Smooth muscle cell of the brain vasculature (primary cell): ENCODE results near the gene MIGA2.
"Not testable (repeated sequence)": the region's sequence is repeated elsewhere in the genome, so short reads cannot be mapped to it uniquely, and the experiment has no call there.

Source experiments
- DNase-seq: peaks from one replicate; pipeline ENCODE4 v3.0.0-alpha.2; 2012; ENCODE audit warnings: low read depth, low spot score

Gene MIGA2

DNA sequence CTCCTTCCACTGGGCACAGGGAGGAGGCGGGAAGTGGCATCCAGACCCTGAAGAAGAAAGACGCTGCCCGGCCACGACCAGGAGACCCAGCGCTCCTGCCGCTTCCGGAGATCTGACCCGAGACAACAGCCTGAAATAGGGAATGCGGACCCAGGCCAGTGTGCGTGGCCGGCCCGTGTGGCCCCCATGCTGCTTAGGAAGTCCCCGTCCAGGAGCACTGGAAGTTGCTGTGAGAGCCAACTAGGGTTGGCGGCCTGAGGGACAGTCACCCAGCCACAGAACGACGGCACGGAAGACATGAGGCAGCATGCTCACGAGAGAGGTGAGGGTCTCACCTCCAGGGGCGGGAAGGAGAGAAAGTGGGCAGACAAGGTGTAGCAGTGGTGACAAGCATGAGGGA lies 25.3 kb upstream of the MIGA2 start:
- DNase-seq, result no peak

DNA sequence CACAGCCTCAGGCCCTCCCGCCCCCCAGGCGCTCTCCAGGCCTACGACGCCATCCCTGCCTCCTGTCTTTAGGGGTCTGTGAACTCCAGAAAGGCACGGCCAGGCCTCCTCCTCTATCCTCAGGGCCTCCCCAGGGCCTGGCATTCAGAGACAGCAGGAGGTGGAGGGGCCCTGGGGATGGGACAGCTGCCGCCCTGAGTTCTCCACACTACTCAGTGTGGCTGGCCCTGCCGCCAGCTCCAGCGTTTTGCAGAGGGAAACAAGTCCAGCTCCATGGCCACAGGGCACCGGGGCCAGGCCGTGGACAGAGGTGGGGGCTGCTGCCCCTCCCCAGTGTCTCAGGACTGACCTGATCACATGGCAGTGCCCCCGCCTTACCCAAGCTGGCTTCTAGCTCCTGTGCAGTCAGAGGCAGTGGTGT lies 24.7 kb upstream of the MIGA2 start:
- DNase-seq, result no peak

DNA sequence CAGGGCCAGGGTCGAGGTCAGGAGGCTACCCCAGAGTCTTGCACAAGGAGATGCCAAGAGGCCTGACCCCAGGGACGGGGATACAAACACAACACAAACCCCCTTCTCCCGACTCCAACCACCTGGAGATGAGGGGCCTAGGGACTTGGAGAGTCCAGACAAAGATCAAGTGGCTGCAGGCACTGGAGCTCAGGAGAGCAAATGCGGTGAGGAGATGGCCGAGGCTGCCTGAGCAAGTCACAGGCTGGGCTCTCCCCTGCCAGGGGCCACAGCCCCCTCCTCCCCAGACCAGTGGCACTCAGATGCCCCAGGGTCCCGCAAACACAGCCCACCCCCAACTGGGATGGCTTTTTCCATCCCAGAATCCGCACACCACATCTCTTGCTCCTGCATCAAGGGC lies 24.1 kb upstream of the MIGA2 start:
- no peak for DNase-seq

DNA sequence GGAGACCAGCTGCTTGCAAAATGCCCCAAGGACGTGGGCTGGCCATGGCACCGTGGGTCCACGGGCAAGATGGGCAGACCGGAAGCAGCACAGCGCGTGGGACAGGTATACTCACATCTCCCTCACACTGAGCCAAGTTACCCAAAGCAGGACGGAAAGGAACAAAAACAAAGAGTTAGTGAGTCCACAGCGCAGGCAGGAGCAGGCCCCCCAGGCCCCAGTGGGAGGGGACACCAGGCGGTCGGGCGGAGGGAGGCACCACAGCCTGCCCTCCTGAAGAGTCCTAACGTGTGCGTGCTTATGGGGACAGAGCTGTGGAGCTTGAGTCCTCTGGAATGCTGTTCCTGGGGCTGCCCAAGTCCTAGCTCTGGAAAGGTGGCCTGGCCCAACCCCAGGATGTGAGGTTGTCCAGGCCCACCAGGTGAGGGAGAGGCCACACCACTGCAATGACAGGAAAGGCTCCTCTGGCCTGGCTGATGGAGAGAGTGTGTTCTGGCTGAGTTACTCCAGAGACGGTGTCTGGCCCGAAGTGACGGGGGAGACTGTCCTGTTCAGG lies 23.5 kb upstream of the MIGA2 start:
- DNase-seq, result no peak

DNA sequence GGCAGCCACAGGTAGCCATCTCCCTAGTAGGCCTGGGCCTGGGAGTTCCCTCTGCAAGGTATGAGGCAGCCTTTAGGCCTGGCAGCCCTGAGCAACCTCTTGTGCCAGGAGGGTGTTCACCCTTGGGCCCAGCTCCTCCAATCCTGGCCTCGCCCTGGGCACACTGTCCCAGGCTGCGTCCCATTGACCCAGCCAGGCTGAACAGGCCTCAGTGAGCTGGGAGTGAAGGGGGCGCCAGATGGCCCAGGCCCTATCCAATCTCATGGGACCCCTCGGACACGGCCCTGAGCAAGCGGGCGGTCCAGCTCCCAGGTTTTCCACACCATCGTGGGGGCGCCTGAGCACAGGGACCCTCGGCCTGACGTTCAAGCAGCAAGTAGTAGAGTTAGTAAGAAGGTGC lies 22.8 kb upstream of the MIGA2 start:
- no peak for DNase-seq

DNA sequence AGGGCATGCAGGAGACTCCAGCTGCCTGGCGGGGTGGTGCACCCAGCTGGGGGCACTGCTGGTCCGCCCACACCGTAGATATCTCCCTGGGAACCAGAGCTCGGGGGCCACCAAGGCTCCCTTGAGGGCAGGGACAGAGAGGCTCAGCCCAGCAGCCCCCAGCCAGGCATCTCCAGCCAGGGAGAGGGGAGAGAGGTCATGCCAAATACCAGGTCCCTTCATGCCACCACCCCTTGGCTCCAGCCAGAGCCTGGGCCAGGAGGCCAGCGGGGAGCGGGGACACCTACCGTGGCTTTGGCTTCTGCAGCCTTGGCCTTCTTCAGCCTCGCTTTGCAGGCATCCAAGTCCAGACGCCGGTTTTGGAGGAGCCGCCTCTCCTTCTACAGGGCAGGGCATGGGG lies 22.3 kb upstream of the MIGA2 start:
- DNase-seq, result no peak

DNA sequence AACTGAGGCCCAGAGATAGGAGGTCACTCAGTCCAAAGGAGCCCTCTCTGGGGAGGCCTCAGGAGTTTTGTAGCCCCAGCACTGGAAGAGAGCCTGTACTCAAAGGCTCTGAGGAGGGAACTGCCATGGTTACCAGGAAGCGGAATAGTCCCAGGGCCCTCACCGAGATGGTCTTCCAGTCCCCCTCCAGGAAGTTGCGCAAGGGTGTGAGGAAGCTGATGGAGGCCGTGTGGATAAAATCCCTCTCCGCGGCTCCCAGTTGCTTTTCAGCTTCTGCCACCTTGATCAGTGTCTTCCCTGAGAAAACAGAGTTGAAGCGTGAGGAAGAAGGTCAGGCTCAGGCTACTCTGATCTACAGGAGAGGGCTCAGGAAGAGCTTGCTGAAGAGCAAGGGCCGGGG lies 21.8 kb upstream of the MIGA2 start:
- no peak for DNase-seq

DNA sequence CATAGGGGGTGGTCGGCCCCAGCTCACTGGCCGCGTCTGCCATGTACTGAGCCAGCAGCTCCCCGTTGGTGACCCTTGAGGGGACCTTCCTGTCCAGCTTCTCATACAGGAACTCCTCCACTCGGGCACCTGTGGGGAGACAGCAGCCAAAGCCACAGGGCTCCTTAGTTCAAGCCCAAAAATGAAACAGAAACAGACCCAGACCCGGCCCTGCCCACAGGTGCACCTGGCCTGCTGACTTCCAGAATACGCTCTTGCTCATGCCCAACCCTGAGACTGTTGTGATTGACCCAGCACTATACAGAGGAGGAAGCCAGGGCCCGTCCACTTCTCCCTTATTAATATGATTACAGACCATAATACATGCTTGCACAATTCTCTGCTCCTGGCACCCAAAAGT lies 15.3 kb upstream of the MIGA2 start:
- no peak for DNase-seq

DNA sequence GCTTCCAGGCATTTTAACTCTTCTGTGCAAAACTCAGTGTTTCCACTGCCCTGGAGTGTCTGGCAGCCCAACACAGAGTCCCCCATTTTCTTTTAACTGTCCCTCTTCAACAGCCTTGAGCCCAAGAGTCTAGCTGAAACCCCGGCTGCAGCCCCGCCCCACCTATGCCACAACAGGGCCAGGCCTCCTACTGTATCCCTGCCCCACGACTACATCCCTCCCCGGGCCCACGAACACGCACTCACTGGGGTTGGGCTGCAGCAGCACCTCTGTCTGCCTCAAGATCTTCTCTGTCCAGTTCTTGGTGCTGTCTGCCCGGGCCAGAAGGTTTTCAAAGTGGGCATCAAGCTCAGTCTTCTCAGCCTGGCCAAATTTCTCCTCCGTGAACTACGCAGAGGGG lies 14.4 kb upstream of the MIGA2 start:
- no peak for DNase-seq

DNA sequence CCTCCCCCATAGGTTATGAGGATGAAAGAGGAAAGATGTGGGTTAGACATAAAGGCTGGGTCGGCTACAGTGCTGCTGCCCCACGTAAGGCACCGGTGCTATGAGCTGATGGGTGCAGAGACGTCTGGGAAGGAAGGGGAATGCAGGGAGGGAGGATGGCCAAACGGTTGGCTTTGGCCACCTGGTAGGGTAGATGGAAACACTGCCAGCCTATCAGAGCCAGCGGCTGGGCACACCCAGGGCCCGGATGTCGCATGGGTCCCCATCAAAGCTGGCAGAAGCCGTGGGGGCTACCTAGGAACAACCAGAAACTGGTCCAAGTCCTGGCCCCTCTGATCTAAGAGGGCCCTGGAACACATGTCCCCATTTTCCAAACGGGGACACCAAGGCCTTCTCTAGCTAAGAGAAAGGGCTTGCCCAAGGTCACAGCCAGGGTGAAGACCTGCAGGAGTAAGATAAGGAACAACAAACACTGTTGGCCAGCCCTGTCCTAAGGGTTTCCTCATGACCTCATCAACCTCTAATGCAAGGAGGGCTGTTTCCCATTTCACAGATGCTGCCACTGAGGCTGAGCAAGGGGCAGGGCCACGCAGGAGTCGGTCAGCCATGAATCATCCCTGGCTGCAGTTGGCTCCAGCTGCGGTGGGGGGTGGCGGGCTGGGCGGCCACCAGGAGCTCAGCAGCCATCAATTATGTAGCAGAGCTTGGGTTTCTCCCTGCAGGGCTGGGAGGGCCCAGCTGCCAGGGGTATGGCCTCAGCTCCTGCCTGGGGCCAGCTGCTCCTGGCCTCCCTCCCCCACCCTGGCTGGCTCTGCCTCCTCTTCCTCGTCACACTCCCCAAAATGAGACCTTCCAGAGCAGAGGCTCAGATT lies 13.2 kb upstream of the MIGA2 start:
- DNase-seq, result peak; percentile 65

DNA sequence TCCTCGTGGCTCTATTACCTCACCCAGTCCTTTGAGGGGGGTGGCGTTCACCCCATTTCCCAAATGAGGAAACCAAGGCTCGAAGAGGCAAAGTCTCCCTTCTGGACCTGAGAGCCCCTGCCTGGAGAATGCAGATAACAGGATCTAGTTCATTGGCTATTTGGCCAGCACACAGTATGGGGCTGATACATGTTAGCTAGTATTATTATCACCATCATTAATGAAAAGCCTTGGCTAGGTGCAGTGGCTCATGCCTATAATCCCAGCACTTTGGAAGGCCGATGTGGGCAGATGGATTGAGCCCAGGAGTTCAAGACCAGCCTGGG lies 12.6 kb upstream of the MIGA2 start:
- no peak for DNase-seq

DNA sequence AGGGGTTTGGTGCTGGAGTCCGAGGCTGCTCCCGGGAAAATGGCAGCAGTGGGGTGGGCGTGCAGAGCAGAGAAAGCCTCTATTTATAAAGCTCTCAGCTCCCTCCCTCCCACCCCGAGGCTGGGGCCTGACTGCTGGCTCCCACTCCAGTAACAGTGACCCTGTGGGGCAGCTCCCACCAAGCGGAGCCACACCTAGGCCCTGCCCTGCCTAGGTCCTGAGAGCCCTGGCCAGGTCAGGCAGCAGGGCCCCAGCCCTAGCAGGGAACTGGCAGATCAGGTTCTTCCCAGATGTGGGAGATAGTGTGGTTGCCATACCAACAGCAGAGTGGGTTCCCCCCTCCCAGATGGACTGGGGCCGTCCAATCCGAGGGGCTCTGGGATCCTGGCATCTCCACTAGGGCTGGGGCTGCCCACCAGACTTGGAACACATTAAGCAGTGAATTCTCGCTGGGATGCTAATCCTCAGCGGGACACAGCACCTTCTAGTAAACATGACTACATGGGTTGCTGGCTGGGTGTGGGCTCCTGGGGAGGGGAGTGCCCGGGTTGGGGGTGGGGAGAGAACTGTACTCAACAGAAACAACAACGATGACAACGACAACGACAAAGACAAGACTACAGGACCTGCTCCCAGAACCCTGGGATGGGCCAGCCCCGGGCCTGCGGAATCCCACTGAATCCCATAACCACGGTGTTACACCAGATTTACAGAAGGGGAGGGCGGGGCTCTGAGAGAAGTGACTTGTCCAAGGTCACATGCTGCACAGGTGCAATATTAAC lies 9.8 kb upstream of the MIGA2 start:
- DNase-seq, result no peak

DNA sequence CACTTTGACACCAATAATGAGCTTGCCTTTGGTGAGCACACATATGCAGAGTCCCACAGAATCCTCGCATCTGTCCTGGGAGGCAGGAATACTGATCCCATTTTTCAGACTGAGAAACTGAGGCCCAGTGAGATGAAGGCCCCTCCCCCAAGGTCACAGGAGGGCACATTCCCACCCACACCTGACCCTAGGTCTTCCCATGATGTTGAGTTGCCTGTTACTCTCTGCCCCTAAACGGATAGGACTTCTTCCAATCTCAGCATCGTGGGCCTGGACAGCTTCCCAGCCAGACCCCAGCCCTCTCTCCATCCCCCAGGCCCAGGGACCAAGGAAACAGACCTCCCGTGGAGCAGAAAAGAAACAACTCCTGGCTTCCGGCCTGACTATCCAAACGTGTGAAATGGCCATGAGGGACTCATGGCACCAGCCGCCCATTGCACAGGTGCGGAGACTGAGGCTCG lies 9.2 kb upstream of the MIGA2 start:
- no peak for DNase-seq

DNA sequence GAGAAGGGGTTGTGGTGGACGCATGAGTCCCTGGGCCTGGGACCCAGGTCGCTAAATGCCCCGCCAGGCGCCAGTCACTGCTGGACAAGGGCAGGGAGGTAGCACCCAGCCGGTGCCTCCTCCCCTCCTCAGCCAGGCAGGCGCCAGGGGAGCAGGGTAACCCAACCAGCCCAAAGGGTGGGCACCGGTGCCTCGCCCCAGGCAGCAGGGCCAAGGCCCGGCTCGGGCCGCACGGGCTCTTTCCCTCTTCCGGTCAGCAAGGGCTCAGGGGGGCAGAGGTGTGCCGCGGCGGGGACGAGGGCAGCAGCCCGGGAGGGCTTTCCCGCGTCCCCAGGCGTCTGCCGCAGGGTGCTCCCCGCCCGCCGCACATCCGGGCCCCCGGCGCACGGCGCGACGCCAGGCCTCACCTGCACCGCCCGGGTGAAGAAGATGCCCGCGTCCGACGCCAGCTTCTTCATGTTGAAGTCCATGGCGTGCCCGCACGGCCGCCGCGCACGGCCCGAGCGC lies 8.7 kb upstream of the MIGA2 start:
- no peak for DNase-seq

DNA sequence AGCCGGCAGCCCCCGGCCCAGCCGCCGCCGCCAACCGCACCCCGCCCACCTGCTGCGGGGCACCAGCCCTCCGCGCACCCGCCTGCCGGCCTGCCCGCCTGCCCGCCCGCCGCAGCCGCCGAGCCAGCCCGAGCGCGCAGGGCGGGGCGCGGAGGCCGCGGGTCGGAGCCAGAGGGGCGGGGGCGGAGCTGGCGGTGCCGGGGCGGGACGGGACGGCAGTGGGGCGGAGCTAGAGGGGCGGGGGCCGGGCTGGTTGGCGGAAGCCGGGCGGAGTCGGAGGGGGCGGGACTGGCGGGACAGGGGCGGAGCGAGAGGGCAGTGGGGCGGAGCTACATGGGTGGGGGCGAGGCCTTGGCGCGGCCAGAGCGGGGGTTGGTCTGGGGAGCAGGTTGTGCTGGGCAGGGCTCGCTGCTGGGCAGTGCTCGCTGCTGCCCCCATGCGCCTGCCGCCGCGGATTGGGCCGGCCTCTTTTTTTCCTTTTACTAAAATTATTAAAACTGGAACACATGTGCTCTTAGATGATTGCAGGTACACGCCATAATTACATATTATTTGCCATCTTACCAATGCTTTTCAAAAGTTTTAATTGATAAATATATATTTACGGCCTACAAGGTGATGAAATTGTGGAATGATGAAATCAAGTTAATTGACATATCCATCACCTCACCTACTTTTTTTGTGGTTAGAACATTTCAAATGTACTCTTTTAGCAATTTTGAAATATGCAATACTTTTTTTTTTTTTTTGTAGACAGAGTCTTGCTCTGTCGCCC lies 8.0 kb upstream of the MIGA2 start, which contains the start of gene SH3GLB2:
Gene SH3GLB2 (minus strand): TSS at position 140 of the 775 bp plus-strand sequence. CDS start 177 bp downstream, outside the sequence.
- DNase-seq, result peak; percentile 70

DNA sequence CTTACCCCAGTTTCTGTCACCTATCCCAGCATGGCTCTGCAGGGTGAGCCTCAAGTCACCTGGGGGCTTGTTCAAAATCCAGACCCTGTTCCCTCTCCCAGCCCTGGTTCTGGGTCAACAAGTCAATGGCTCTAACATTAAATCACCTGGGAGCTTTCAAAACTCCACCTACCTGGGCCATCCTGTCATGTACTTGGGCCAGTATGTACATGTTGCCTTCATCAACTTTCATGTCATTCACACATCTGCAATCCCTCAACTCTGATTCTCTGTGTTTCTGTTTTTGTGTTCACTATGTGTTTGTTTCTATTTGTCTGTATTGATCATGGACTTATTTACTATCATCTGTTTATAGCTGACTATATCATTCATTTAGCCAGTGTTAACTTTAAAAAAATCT lies 6.2 kb upstream of the MIGA2 start:
- no peak for DNase-seq

DNA sequence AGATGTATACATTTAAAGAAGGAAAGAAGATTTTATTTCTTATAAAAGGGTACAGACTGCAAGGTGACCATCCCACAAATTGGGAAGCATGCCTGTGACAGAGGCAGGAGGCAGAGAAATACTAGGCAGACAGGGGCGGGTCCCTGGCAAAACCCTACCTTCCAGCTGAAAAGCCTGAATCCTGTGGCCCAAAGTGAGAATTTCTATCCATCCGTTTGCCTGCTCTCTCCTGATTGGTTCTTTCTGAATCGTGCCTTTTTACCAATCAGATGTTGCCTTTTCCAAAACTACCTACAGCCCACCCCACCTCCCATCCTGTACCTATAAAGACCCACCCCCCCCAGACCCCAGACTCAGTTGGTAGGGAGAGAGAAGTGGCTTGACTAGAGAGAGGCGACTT lies 4.9 kb upstream of the MIGA2 start:
- no peak for DNase-seq

DNA sequence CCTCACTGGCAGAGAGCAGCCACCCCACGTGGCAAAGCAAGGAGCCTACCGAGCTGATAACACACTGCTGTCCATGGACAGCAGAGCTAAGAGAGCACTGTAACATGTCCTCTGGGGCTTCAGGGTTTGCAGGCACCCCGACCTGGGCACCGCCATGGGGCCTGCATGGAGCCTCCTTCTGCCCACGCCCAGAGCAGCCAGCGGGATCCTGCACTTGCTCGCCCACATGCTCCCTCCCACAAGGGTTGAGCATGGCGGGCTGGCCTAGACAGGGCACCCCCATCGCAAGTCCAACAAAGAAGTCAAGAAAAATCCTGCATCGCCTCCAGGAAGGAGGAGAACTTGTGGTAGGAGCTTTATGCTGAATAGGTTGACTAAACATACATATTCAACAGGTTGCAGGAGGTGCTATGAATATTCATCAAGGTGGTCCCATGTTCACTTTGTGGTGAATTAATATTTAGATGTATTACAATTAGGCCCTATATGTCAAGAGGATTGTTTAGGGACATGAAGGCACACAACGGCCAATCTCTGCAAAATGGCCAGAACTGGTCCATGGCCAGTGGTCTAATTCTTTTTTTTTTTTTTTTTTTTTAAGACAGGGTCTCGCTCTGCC lies 3.8 kb upstream of the MIGA2 start:
- no peak for DNase-seq

DNA sequence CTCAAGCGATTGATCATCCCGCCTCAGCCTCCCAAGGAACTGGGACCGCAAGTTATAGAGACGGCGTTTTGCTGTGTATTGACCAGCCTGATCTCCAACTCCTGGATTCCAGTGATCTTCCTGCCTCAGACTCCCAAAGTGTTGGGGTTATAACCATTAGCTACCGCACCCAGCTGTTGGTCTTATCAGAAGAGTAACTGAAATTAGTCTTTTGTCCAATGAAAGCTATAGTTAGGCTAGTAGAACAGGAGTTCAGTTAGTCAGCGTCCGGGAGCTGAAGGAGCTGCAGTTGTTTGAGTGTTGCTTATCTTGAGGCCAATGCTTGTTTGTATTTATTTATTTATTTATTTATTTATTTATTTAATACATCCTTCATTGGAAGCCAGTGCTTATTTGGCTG lies 3.2 kb upstream of the MIGA2 start:
- DNase-seq, result no peak

DNA sequence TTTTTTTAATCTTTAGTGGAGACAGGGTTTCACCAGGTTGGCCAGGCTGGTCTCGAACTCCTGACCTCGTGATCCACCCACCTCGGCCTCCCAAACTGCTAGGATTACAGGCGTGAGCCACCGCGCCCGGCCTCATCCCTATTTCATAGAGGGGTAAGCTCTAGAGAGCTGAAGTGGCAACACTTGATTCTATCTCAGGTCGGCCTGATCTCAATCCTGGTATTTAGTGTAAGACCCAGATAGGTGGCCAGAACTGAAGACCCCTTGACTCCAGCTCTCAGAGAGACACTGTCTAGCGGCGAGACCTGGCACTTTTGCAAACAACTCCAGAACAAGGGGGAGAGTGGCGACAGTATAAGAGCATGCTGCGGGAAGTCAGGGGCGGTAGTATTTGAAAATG lies 588 bp upstream of the MIGA2 start:
- not testable (repeated sequence) for DNase-seq
